ENCODE data around the gene ASPN.

DNA sequence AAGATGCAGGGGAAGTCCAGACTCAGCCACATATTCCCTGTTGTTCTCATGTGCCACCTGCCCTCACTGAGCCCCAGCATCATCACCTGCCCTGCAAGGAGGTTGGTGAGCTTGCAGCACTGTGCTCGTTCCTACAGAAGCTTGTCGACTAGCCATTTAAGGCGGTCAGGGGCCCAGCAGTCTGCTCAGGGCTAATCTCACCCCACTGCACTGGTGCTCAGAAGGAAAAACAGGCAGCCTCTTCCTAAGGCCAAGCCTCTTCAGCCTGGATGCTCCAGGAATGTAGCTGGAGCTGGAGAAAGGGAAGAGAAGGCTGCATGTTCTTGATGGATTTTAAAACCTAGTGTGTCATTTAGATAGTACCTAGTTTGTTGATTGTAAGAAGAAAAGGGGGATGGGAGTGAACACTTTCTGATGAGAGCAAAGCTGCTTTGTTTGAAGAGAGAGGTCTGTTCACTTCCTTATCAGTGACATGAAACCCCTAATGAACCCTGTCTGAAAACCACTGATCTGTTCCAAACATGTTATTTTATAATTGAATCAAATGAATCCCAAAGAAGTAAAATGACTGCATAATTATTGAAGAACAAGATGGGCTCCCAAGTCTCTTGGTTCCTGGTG lies 10.6 kb upstream of the ASPN start:
- no peak for TF ChIP-seq EZH2phosphoT487 (IDR thresholded peaks at IDR 0.05; ENCODE audit: borderline replicate concordance, low read depth, low read length)
- TF ChIP-seq, protein P1, sequence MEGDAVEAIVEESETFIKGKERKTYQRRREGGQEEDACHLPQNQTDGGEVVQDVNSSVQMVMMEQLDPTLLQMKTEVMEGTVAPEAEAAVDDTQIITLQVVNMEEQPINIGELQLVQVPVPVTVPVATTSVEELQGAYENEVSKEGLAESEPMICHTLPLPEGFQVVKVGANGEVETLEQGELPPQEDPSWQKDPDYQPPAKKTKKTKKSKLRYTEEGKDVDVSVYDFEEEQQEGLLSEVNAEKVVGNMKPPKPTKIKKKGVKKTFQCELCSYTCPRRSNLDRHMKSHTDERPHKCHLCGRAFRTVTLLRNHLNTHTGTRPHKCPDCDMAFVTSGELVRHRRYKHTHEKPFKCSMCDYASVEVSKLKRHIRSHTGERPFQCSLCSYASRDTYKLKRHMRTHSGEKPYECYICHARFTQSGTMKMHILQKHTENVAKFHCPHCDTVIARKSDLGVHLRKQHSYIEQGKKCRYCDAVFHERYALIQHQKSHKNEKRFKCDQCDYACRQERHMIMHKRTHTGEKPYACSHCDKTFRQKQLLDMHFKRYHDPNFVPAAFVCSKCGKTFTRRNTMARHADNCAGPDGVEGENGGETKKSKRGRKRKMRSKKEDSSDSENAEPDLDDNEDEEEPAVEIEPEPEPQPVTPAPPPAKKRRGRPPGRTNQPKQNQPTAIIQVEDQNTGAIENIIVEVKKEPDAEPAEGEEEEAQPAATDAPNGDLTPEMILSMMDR (conservative IDR thresholded peaks at IDR 0.05; ENCODE audit: low read length), result no peak
